Measurements from ENCODE around the gene COLGALT1.

COLGALT1 gene

DNA sequence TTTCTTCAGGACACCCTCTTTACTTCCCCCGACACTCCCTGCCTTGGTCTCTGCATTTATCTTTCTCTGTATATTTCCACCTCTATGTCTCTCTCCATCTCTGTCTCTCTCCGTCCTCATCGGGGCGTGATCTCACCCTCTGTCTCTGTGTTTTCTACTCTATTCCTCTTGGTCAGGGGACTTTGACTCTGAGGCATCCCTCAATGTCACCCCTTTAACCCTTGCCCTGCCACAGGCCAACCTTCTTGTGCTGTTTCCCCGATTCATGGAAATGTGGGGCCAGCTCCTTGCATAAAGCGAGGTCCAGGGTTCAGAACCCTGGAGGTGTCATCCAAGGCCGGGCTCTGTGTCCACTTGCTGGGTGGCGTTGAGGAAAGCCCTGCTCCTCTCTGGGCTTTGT lies 46.8 kb downstream of the COLGALT1 start:
- no peak for DNase-seq

GRCh38 chr19:17602872-17603510 lies 47.5 kb downstream of the COLGALT1 start:
- DNase-seq: no peak

DNA sequence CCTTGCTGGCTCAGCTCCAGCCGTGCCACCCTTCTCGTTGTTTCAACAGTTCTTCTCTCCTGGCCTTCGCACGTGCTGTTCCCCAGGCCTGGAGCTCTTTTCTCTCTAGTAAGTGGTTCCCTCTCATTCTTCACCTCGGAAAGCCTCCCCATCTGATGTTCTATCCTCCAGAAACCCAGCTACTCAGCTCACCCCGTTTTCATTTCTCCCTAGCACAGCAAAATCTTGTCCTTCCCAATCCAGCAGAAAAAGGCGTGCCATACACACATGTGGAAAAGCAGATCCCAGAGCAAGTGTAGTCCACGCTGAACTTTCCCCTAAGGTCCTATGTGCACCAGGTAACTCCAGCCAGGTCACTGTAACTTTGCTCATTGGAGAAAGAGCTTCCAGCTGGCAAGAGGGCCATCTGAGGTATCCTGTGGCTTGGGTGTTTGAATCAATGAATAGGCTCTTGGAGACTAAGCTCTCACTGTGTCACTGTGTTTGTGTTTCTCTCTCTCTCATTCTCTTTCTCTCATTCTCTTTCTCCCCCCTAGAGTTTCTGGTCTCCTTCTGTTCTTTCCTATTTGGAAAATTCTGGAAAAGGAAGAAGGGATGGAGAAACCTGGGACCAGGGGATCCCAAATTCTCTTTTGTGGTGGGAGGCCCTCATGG lies 49.0 kb downstream of the COLGALT1 start:
- DNase-seq: no peak

- no peak for DNase-seq
Measured at GRCh38 chr19:17605117-17605516, 49.7 kb downstream of the COLGALT1 start.

DNA sequence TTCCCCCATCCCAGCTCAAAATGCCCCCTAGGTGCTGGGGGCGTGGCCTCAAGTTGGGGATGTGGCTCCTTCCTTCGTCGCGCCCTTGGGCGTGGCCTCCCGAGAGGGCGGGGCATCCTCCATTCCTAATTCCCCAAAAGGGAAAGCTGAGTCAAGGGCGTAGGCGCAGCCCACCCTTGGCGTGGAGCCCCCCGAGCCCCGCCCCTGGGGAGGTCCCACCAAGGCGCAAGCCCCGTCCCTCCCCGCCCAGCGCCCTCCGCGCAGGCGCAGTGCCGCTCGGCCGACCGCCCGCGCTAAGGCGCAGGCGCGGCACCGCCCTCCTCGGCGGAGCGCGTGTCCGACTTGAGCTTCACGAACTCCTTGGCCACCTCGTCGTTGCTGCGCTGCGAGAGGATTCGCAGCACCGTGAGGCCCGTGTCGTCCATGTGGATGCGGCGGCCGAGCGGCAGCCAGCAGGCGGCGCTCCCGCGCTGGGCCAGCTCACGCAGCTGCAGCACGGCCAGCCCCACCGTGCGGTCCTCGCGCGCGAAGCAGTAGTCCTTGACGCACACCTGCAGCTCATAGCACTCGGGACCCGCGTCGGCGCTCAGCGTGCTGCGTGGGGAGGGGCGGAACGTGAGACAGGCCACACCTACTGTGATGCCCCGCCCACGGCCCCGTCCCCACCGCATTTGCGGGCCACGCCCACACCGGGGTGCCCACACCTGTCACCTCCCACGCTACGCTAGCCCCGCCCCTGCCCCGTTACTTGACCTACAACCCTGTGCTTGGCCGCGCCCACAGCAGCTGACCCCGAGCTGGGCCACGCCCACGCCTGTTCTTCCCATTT lies 50.5 kb downstream of the COLGALT1 start:
- DNase-seq: peak; percentile 70

- no peak for DNase-seq
Measured at GRCh38 chr19:17606590-17607185, 51.2 kb downstream of the COLGALT1 start.

DNA sequence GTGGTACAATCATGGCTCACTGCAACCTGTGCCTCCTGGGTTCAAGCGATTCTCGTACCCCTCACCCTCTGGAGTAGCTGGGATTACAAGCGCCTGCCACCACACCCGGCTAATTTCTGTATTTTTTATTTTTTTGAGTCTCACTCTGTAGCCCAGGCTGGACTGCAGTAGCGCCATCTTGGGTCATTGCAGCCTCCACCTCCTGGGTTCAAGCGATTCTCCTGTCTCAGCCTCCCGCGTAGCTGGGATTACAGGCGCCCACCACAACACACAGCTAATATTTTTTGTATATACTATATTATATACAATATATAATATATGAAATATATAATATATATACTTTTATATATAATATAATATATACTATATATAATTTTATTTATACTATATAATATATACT lies 52.5 kb downstream of the COLGALT1 start:
- no peak for DNase-seq

GRCh38 chr19:17610384-17610783 lies 54.9 kb downstream of the COLGALT1 start:
- DNase-seq: no peak

- no peak for DNase-seq
Measured at GRCh38 chr19:17611462-17612244, 56.2 kb downstream of the COLGALT1 start.

DNA sequence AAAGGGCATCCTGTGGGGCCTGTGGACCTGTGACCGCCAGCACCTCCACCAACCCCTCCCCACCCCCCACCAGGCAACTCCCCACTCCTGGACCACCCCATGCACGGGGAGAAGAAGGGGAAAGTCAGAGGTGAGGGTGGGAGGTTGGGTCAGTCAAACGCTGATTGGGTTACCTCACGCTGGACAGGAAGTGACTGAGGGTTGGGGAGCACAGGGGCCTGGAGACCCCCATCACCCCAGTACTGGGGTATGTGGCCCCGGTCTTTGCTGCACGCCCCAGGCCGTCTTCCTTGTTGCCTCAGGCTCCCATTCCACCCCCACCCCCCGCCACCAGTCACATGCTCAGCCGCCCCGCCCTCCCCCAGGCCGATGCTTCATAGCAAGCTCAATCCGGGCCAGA lies 59.0 kb downstream of the COLGALT1 start:
- DNase-seq: no peak

- DNase-seq: no peak
Measured at GRCh38 chr19:17615889-17616685, 60.6 kb downstream of the COLGALT1 start.

- DNase-seq: no peak
Measured at GRCh38 chr19:17616686-17616960, 61.2 kb downstream of the COLGALT1 start.

GRCh38 chr19:17616961-17617806 lies 61.7 kb downstream of the COLGALT1 start:
- no peak for DNase-seq

- no peak for DNase-seq
Measured at GRCh38 chr19:17617807-17618192, 62.4 kb downstream of the COLGALT1 start.

- no peak for DNase-seq
Measured at GRCh38 chr19:17618281-17618903, 62.9 kb downstream of the COLGALT1 start.

DNA sequence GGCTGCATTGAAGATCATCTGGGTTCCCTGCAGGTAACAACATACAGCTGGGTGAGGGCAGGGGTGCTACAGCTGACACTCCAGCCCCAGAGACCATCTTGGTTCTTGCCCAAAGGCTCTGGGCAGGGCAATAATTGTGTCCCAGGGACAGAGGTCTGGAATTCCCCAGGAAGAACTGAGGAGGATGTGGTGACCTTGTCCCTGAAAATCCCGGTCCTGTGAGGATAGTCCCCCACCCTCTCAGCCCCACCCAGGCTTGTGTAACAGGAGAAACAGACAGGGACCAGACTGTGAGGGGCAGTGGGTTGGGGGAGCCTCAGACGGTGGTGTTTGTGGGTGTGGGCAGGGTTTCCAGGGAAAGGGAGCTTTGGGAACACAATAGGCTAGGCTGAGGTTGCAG lies 63.5 kb downstream of the COLGALT1 start:
- DNase-seq: no peak

GRCh38 chr19:17620696-17621095 lies 65.2 kb downstream of the COLGALT1 start:
- no peak for DNase-seq

- DNase-seq: no peak
Measured at GRCh38 chr19:17623224-17623935, 67.9 kb downstream of the COLGALT1 start.

GRCh38 chr19:17624314-17624991 lies 69.0 kb downstream of the COLGALT1 start:
- DNase-seq: no peak

Data from effector CD8-positive, alpha-beta T cell (primary cell).